Thyroid gland (tissue), 4 donors: ENCODE data around the gene FAM174A. TPM values are rescaled to one million over a fixed set of nuclear protein-coding genes. Genes with fewer than 3 reads are reported as not detected.
"Not testable (repeated sequence)": the region's sequence is repeated elsewhere in the genome, so short reads cannot be mapped to it uniquely, and the experiment has no call there.

Experiments
- DNase-seq, 2 donors: peaks; one replicate each; pipeline ENCODE4 v3.0.0-alpha.2; 2019
- H3K27ac ChIP-seq, 3 donors: fragments of 200-600 bp; sonication (generic); 1 replicate in 2 of 3; 2 replicates in 1 of 3; pipeline ENCODE4 v1.5.1; 2016 to 2019; ENCODE audit warnings: mild to moderate bottlenecking in 1 of 3, moderate library complexity in 1 of 3
- H3K27me3 ChIP-seq: fragments of 200-600 bp; sonication (generic); one replicate; pipeline ENCODE4 v1.5.1; 2019
- H3K36me3 ChIP-seq, 2 donors: fragments of 200-600 bp; sonication (generic); one replicate each; pipeline ENCODE4 v1.5.1; 2016 to 2019
- H3K4me1 ChIP-seq, 2 donors: fragments of 200-600 bp; sonication (generic); one replicate each; pipeline ENCODE4 v1.5.1; 2017 to 2019
- H3K4me3 ChIP-seq, 3 donors: fragments of 200-600 bp; sonication (generic); replicated peaks in 1 of 3; 1 replicate in 2 of 3; 2 replicates in 1 of 3; pipeline ENCODE4 v1.5.1; 2016; ENCODE audit warnings: mild to moderate bottlenecking in 1 of 3
- H3K9me3 ChIP-seq: fragments of 200-600 bp; sonication (generic); one replicate; pipeline ENCODE4 v1.5.1; 2017
- POLR2A ChIP-seq, 2 donors: fragments of 450-650 bp; IDR thresholded peaks; one replicate each; pipeline ENCODE4 v1.6.1; 2017; ENCODE audit warnings: antibody characterized with exemption in 2 of 2, mild to moderate bottlenecking in 2 of 2, moderate library complexity in 1 of 2
- WGBS, 2 donors: methylation state at CpG; one replicate each; pipeline ENCODE4 v1.1.5; 2017; 5-methylcytosine and 5-hydroxymethylcytosine counted together
- intact Hi-C: fragments of 100-400 bp; cut with DNase I; formaldehyde crosslinking; loops from one replicate; pipeline ENCODE4 v1.15.1; 2023
- total RNA-seq, 4 donors: library from RNA; depleted of rRNA; stranded (reverse); fragments of >200 nt; gene quantifications; one replicate each; pipeline ENCODE4 v1.2.3, GENCODE V29; 2016
- TF ChIP-seq, protein P1 (sequence below), 6 experiments: fragments of 200-600 bp in 3 of 6; fragments of 450-650 bp in 3 of 6; sonication (generic) in 3 of 6; IDR thresholded peaks; one replicate each; pipeline ENCODE4 v1.5.1; 2016 to 2019; ENCODE audit warnings: antibody characterized with exemption in 6 of 6, mild to moderate bottlenecking in 2 of 6, inconsistent platforms in 1 of 6, moderate library complexity in 1 of 6

Gene FAM174A
- total RNA-seq, 4 donors from 2014 or later: 22.5 to 28.6 (median 25.8) TPM

DNA sequence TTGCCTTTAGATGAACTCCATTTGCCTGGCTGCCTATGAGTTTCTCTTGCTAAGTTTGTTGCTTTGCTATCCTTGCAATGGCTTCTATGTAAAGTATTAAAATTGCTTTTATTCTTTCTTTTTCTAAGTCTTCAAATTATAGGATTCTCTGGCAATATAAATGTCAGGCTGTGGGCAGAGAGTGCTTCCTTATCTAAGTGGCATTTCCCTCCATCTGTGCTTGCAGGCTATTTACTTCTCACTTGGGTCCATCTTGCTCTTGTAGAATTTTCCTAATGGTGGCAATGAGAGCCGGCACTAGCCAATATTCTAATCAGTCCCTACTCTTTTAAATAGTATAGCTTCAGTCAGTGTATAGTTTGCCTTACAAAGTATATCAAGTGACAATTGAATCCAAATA is 63.3 kb downstream of the FAM174A start:
- TF ChIP-seq POLR2A (IDR thresholded peaks at IDR 0.05): no peak
- TF ChIP-seq, protein P1, sequence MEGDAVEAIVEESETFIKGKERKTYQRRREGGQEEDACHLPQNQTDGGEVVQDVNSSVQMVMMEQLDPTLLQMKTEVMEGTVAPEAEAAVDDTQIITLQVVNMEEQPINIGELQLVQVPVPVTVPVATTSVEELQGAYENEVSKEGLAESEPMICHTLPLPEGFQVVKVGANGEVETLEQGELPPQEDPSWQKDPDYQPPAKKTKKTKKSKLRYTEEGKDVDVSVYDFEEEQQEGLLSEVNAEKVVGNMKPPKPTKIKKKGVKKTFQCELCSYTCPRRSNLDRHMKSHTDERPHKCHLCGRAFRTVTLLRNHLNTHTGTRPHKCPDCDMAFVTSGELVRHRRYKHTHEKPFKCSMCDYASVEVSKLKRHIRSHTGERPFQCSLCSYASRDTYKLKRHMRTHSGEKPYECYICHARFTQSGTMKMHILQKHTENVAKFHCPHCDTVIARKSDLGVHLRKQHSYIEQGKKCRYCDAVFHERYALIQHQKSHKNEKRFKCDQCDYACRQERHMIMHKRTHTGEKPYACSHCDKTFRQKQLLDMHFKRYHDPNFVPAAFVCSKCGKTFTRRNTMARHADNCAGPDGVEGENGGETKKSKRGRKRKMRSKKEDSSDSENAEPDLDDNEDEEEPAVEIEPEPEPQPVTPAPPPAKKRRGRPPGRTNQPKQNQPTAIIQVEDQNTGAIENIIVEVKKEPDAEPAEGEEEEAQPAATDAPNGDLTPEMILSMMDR (IDR thresholded peaks at IDR 0.05): no peak
- Histone ChIP-seq H3K4me3 (no peak overlapping the region), H3K36me3 (no peaks in the 10 kb centered on the region), H3K4me1 (no peaks in the 10 kb centered on the region), H3K27me3 (no peaks in the 10 kb centered on the region), H3K9me3 (no peaks in the 10 kb centered on the region), H3K27ac (no peak overlapping the region)
- 96 to 100% methylated on average over 1 of the region's 1 CpG for WGBS, 2 donors
- intact Hi-C loops: no loop called here
- no peak for DNase-seq

DNA sequence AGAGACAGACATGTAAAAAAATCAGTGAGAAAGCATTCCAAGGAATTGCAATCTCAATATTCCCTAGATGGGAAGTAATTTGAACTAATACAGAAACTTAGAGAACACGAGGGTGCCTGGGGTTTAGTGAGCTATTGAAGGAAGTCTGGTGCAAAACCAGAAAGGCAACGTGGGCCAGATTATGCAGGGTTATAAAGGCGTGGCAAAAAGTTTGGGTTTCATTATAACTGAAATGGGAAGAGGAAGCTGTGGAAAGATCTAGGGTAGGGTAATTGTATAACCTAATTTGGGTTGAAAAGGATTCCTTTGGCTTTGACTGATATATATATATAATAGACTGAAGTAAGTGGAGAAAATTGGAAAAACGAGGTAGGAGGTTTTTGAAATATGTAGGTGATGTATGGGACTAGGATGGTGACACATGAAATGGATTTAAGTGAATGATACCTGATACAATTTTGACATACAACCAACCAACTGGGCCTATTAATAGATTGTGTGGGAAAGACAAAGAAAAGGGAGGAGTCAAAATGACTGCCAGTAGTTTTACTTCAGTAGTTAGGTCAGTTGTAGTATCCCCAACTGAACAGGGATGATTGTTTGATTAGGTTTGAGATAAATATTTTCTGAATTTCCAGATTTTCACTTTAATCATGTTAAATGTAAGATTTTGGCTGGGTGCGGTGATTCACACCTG is 65.3 kb downstream of the FAM174A start:
- 73 to 75% methylated on average over 5 of the region's 5 CpGs for WGBS, 2 donors
- Histone ChIP-seq H3K9me3 (no peaks in the 10 kb centered on the region), H3K27ac (no peak overlapping the region), H3K4me3 (no peak overlapping the region), H3K27me3 (no peaks in the 10 kb centered on the region), H3K4me1 (no peaks in the 10 kb centered on the region), H3K36me3 (no peaks in the 10 kb centered on the region)
- no peak for DNase-seq
- intact Hi-C loops: no loop called here
- TF ChIP-seq, protein P1 (IDR thresholded peaks at IDR 0.05): no peak
- TF ChIP-seq POLR2A (IDR thresholded peaks at IDR 0.05): no peak

DNA sequence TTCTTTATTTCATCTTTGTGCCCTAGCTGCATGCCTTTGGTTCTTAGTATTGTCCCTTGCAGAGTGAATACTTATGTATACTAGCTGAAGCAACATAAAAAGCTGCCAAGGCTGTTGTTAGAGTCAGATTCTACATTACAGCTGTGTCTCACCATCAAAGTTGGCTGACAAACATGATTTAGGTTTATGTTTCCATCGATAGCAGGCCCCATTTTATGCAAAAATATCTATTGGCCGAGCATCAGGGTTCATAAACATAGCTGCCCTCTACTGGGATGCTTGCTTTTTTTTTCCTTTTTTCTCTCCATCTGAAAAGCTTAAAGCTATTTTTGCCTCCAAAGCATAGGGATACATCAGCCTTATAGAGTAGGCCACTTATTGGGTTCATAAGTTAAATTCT is 68.0 kb downstream of the FAM174A start:
- Histone ChIP-seq H3K4me1 (no peaks in the 10 kb centered on the region), H3K36me3 (no peaks in the 10 kb centered on the region), H3K9me3 (no peaks in the 10 kb centered on the region), H3K4me3 (no peak overlapping the region), H3K27ac (no peak overlapping the region), H3K27me3 (no peaks in the 10 kb centered on the region)
- DNase-seq: no peak
- TF ChIP-seq, protein P1 (IDR thresholded peaks at IDR 0.05): no peak
- no peak for TF ChIP-seq POLR2A (IDR thresholded peaks at IDR 0.05)
- WGBS, 2 donors: 82 to 86% methylated on average over 2 of the region's 2 CpGs
- intact Hi-C loops: no loop called here

DNA sequence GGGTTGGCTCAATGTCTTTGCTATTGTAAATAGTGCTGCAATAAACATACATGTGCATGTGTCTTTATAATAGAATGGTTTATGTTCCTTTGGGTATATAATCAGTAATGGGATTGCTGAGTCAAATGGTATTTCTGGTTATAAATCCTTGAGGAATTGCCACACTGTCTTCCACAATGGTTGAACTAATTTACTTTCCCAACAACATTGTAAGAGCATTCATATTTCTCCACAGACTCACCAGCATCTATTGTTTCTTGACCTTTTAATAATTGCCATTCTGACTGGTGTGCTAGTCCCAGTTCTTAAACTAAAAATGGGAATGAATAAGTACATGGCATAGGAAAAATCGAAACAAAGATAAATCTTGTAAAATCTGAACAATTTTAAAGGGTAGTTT is 68.8 kb downstream of the FAM174A start:
- not testable (repeated sequence) for H3K36me3 ChIP-seq

DNA sequence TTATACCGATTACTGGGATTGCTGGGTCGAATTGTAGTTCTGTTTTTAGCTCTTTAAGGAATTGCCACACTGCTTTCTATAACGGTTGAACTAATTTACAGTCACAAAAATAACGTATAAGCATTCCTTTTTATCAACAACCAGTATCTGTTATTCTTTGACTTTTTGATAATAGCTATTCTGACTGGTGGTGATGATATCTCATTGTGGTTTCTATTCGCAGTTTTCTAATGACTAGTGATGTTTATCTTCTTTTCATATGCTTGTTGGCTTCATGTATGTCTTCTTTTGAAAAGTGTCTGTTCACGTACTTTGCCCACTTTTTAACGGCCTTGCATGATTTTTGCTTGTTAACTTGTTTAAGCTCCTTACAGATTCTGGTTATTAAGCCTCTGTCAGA is 74.4 kb downstream of the FAM174A start:
- H3K27me3 ChIP-seq: no peaks in the 10 kb centered on the region
- H3K4me1 ChIP-seq: no peaks in the 10 kb centered on the region
- H3K27ac ChIP-seq: no peak overlapping the region
- WGBS, 2 donors: 91 to 93% methylated on average over 7 of the region's 7 CpGs
- TF ChIP-seq POLR2A (IDR thresholded peaks at IDR 0.05): no peak
- TF ChIP-seq, protein P1 (IDR thresholded peaks at IDR 0.05): no peak
- no peaks in the 10 kb centered on the region for H3K9me3 ChIP-seq
- no peaks in the 10 kb centered on the region for H3K36me3 ChIP-seq
- intact Hi-C loops: no loop called here
- no peak for DNase-seq
- H3K4me3 ChIP-seq: no peak overlapping the region

More for the DNA sequence above, 68.8 kb downstream of the FAM174A start:
- H3K4me3 ChIP-seq, H3K4me1 ChIP-seq, DNase-seq, H3K27ac ChIP-seq, H3K9me3 ChIP-seq, H3K27me3 ChIP-seq, intact Hi-C loops: not testable (repeated sequence)
- WGBS, 2 donors: 85 to 88% methylated on average over 1 of the region's 1 CpG
